H1 (cell line): ENCODE measurements around the gene RDM1. TPM values are rescaled to one million over a fixed set of nuclear protein-coding genes. Genes with fewer than 3 reads are reported as not detected.

Experiments used
- CTCF ChIA-PET: fragments of 300-600 bp; sonication (Branson Sonifier 250); formaldehyde crosslinking; loops from one replicate; lab custom pipeline; 2021; ENCODE audit not compliant: partially characterized antibody; lab: Charles Lee
- POLR2A ChIA-PET: fragments of 300-600 bp; sonication (Branson Sonifier 250); formaldehyde crosslinking; loops from one replicate; lab custom pipeline; 2021; ENCODE audit warnings: inconsistent platforms; ENCODE audit not compliant: partially characterized antibody; lab: Charles Lee
- DNase-seq, 2 experiments: peaks; one replicate each; pipeline versions ENCODE4 v3.0.0 to v3.0.0-alpha.2; 2010 to 2022; ENCODE audit warnings: low spot score in 2 of 2, low read depth in 1 of 2, mixed read lengths in 1 of 2
- FAIRE-seq: peaks from 2 replicates; lab custom pipeline; 2011; peaks lifted over from hg19 to GRCh38; lab: Jason Lieb, UNC
- H2AFZ ChIP-seq: 2 replicates; pipeline ENCODE4 v1.8.1; 2012; ENCODE audit warnings: low read length, inconsistent platforms
- H2AK5ac ChIP-seq: 2 replicates; pipeline ENCODE4 v1.6.1; 2013; ENCODE audit warnings: low read depth, low read length
- H2BK120ac ChIP-seq: replicated peaks from 2 replicates; pipeline ENCODE3; 2013; ENCODE audit warnings: low read depth, low read length, inconsistent platforms
- H2BK12ac ChIP-seq: 2 replicates; pipeline ENCODE4 v1.6.1; 2013; ENCODE audit warnings: low read depth, low read length
- H2BK15ac ChIP-seq: 2 replicates; pipeline ENCODE4 v1.6.1; 2013; ENCODE audit warnings: low read length
- H2BK20ac ChIP-seq: 2 replicates; pipeline ENCODE4 v1.6.1; 2013; ENCODE audit warnings: low read length
- H2BK5ac ChIP-seq: 2 replicates; pipeline ENCODE4 v1.6.1; 2013; ENCODE audit warnings: low read depth, low read length
- H3K14ac ChIP-seq: 2 replicates; pipeline ENCODE4 v1.6.1; 2013; ENCODE audit warnings: inconsistent platforms; ENCODE audit not compliant: insufficient read length
- H3K18ac ChIP-seq: 2 replicates; pipeline ENCODE4 v1.6.1; 2013; ENCODE audit warnings: low read length; ENCODE audit errors: extremely low read depth
- H3K23ac ChIP-seq: 2 replicates; pipeline ENCODE4 v1.6.1; 2013; ENCODE audit warnings: inconsistent platforms; ENCODE audit not compliant: insufficient read length
- H3K23me2 ChIP-seq: 2 replicates; pipeline ENCODE4 v1.6.1; 2013; ENCODE audit warnings: low read depth, low read length
- H3K27ac ChIP-seq: 2 replicates; pipeline ENCODE4 v1.6.1; 2011; ENCODE audit warnings: low read depth, low read length, inconsistent platforms
- H3K27me3 ChIP-seq, 4 experiments: replicated peaks in 1 of 4; 1 replicate in 1 of 4; 2 replicates in 3 of 4; pipeline versions ENCODE4 v1.6.1 to v1.8.1; 2011 to 2013; ENCODE audit warnings: low read length in 3 of 4, mild to moderate bottlenecking in 3 of 4, inconsistent platforms in 2 of 4, mixed read lengths in 2 of 4, moderate library complexity in 1 of 4; ENCODE audit not compliant: control insufficient read depth in 3 of 4, insufficient read depth in 3 of 4; ENCODE audit errors: extremely low read depth in 1 of 4
- H3K36me3 ChIP-seq, 4 experiments: 2 replicates each; pipeline versions ENCODE4 v1.6.1 to v1.8.1; 2011 to 2013; ENCODE audit warnings: mild to moderate bottlenecking in 4 of 4, low read length in 3 of 4, moderate library complexity in 2 of 4, control low read depth in 1 of 4, inconsistent platforms in 1 of 4; ENCODE audit not compliant: insufficient read depth in 4 of 4, control insufficient read depth in 2 of 4
- H3K4ac ChIP-seq: replicated peaks from 2 replicates; pipeline ENCODE3; 2013; ENCODE audit warnings: low read length, low read depth, mixed read lengths, inconsistent platforms; ENCODE audit not compliant: insufficient read length
- H3K4me1 ChIP-seq, 4 experiments: replicated peaks in 1 of 4; 1 replicate in 1 of 4; 2 replicates in 3 of 4; pipeline versions ENCODE4 v1.6.1 to v1.8.1; 2011 to 2013; ENCODE audit warnings: low read length in 3 of 4, inconsistent platforms in 2 of 4, mixed read lengths in 1 of 4; ENCODE audit not compliant: insufficient read depth in 4 of 4, control insufficient read depth in 3 of 4
- H3K4me2 ChIP-seq, 2 experiments: 2 replicates each; pipeline versions ENCODE4 v1.6.1 to v1.8.1; 2011 to 2013; ENCODE audit warnings: low read depth in 2 of 2, low read length in 2 of 2, control low read depth in 1 of 2, inconsistent platforms in 1 of 2, mild to moderate bottlenecking in 1 of 2; ENCODE audit not compliant: insufficient read depth in 1 of 2
- H3K4me3 ChIP-seq, 4 experiments: fragments of 200-600, 300-600 bp in 1 of 4; sonication (generic), shearing (Covaris generic), sonication (Bioruptor Twin) in 1 of 4; 2 replicates each; pipeline versions ENCODE4 v1.5.1 to v1.8.1; 2011 to 2016; ENCODE audit warnings: low read length in 4 of 4, low read depth in 3 of 4, control low read depth in 2 of 4, inconsistent platforms in 2 of 4, mild to moderate bottlenecking in 2 of 4, mixed read lengths in 1 of 4, moderate library complexity in 1 of 4; ENCODE audit not compliant: insufficient read depth in 2 of 4; ENCODE audit errors: extremely low read depth in 1 of 4
- H3K56ac ChIP-seq: replicated peaks from 2 replicates; pipeline ENCODE3; 2013; ENCODE audit warnings: low read depth, mild to moderate bottlenecking, mixed read lengths, low read length, inconsistent platforms; ENCODE audit not compliant: insufficient read length
- H3K79me1 ChIP-seq: 2 replicates; pipeline ENCODE4 v1.6.1; 2013; ENCODE audit warnings: low read depth, low read length, control low read depth
- H3K79me2 ChIP-seq, 2 experiments: 2 replicates each; pipeline versions ENCODE4 v1.6.1 to v1.8.1; 2012 to 2013; ENCODE audit warnings: low read length in 2 of 2, mild to moderate bottlenecking in 2 of 2, inconsistent platforms in 1 of 2; ENCODE audit not compliant: insufficient read depth in 2 of 2, control insufficient read depth in 1 of 2
- H3K9ac ChIP-seq, 4 experiments: replicated peaks in 1 of 4; 1 replicate in 1 of 4; 2 replicates in 3 of 4; pipeline versions ENCODE4 v1.6.1 to v1.8.1; 2011 to 2013; ENCODE audit warnings: low read depth in 3 of 4, low read length in 3 of 4, control low read depth in 2 of 4, mild to moderate bottlenecking in 2 of 4, moderate library complexity in 2 of 4, inconsistent platforms in 1 of 4; ENCODE audit errors: extremely low read depth in 1 of 4
- H3K9me3 ChIP-seq, 2 experiments: 2 replicates each; pipeline versions ENCODE4 v1.6.1 to v1.8.1; 2012 to 2013; ENCODE audit warnings: mild to moderate bottlenecking in 2 of 2, moderate library complexity in 2 of 2, control low read depth in 1 of 2, inconsistent platforms in 1 of 2, low read depth in 1 of 2, low read length in 1 of 2, mixed read lengths in 1 of 2; ENCODE audit not compliant: insufficient read depth in 2 of 2
- H4K20me1 ChIP-seq, 2 experiments: replicated peaks in 1 of 2; 2 replicates each; pipeline versions ENCODE3 to v1.8.1; 2011 to 2013; ENCODE audit warnings: inconsistent platforms in 2 of 2, low read length in 2 of 2, mild to moderate bottlenecking in 1 of 2; ENCODE audit not compliant: insufficient read depth in 2 of 2, control insufficient read depth in 1 of 2
- H4K5ac ChIP-seq: 2 replicates; pipeline ENCODE4 v1.6.1; 2013; ENCODE audit warnings: low read length, low read depth, mixed read lengths, inconsistent platforms; ENCODE audit not compliant: insufficient read length
- H4K8ac ChIP-seq: 2 replicates; pipeline ENCODE4 v1.8.0; 2013; ENCODE audit warnings: mild to moderate bottlenecking, moderate library complexity, low read length, inconsistent platforms; ENCODE audit not compliant: insufficient read depth; ENCODE audit errors: extremely low read depth
- H4K91ac ChIP-seq: replicated peaks from 2 replicates; pipeline ENCODE3; 2013; ENCODE audit warnings: low read length, mixed read lengths, inconsistent platforms; ENCODE audit not compliant: insufficient read length
- CEBPB ChIP-seq: IDR thresholded peaks from 2 replicates; pipeline ENCODE4 v1.6.1; 2012; ENCODE audit warnings: low read depth, low read length
- RAD21 ChIP-seq, 2 experiments: IDR thresholded peaks in 1 of 2; conservative IDR thresholded peaks in 1 of 2; 2 replicates each; pipeline ENCODE4 v1.6.1; 2011; ENCODE audit warnings: low read depth in 2 of 2, low read length in 2 of 2, improper control_type of control experiment in 1 of 2, inconsistent platforms in 1 of 2, mild to moderate bottlenecking in 1 of 2, moderate library complexity in 1 of 2
- ZNF274 ChIP-seq: IDR thresholded peaks from 2 replicates; pipeline ENCODE4 v1.7.0; 2012; ENCODE audit warnings: low read length, borderline replicate concordance; ENCODE audit errors: extremely low read depth
- WGBS, 2 experiments: shearing (Covaris generic) in 1 of 2; methylation state at CpG; one replicate each; pipeline versions ENCODE4 v1.1.6 to v1.1.7; 2013 to 2015; ENCODE audit warnings: low lambda C conversion rate in 2 of 2, mixed read lengths in 2 of 2, inconsistent platforms in 1 of 2, low coverage in 1 of 2, missing lambda C conversion rate in 1 of 2; ENCODE audit not compliant: insufficient replicate concordance in 2 of 2, insufficient coverage in 1 of 2, insufficient read length in 1 of 2; ENCODE audit errors: extremely low coverage in 1 of 2, missing lambda C conversion rate in 1 of 2; 5-methylcytosine and 5-hydroxymethylcytosine counted together
- polyA plus RNA-seq, 7 experiments: library from polyadenylated mRNA; depleted of rRNA in 3 of 7; stranded (reverse) in 5 of 7; unstranded in 2 of 7; fragments of >200 nt in 5 of 7; fragments of 200-250 nt in 2 of 7; gene quantifications; 1 replicate in 5 of 7; 2 replicates in 1 of 7; 4 replicates in 1 of 7; pipeline versions ENCODE4 v1.2.1 to v1.2.3, GENCODE V29; 2011 to 2013; ENCODE audit warnings: missing spikeins in 2 of 7, mixed read lengths in 2 of 7
- total RNA-seq: library from RNA; stranded (reverse); fragmentation: NEBNext Ultra II Directional; extraction: Animal tissue kit (Norgen Biotek cat#: 25700); gene quantifications from 2 replicates; pipeline ENCODE4 v1.2.1, GENCODE V29; 2021
- TF ChIP-seq, protein P1 (sequence below), 3 experiments: IDR thresholded peaks; 1 replicate in 2 of 3; 2 replicates in 1 of 3; pipeline versions ENCODE4 v1.5.1 to v1.6.1; 2011; ENCODE audit warnings: low read length in 3 of 3, mild to moderate bottlenecking in 3 of 3, inconsistent platforms in 2 of 3, low read depth in 1 of 3, moderate library complexity in 1 of 3; ENCODE audit not compliant: insufficient read depth in 1 of 3; ENCODE audit errors: control extremely low read depth in 1 of 3

The RDM1 gene
- total and polyA plus RNA-seq, 2 of the 8 experiments (the other 6 are each of a cell fraction or from before 2014, with no cell fraction given) = 7.3 to 9.7 TPM

GRCh38 chr17:35870906-35871819 is 59.4 kb downstream of the RDM1 start:
- H3K23ac ChIP-seq = no peak overlapping the region
- H3K23me2 ChIP-seq = no peaks in the 10 kb centered on the region
- TF ChIP-seq CEBPB = no peak
- TF ChIP-seq, protein P1, sequence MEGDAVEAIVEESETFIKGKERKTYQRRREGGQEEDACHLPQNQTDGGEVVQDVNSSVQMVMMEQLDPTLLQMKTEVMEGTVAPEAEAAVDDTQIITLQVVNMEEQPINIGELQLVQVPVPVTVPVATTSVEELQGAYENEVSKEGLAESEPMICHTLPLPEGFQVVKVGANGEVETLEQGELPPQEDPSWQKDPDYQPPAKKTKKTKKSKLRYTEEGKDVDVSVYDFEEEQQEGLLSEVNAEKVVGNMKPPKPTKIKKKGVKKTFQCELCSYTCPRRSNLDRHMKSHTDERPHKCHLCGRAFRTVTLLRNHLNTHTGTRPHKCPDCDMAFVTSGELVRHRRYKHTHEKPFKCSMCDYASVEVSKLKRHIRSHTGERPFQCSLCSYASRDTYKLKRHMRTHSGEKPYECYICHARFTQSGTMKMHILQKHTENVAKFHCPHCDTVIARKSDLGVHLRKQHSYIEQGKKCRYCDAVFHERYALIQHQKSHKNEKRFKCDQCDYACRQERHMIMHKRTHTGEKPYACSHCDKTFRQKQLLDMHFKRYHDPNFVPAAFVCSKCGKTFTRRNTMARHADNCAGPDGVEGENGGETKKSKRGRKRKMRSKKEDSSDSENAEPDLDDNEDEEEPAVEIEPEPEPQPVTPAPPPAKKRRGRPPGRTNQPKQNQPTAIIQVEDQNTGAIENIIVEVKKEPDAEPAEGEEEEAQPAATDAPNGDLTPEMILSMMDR (IDR thresholded peaks at IDR 0.05; ENCODE audit: control extremely low read depth in 1 of 3, insufficient read depth in 1 of 3, low read depth in 1 of 3, low read length in 3 of 3) = peak; percentile 19 to 55 (median 33); a peak in 3 of 4 replicates
- TF ChIP-seq ZNF274 = no peak
- TF ChIP-seq RAD21 (IDR thresholded peaks at IDR 0.05 in 1 of 2, conservative IDR thresholded peaks at IDR 0.05 in 1 of 2; ENCODE audit: low read depth in 2 of 2, low read length in 2 of 2) = peak; percentile 23 to 35
- no peak overlapping the region for H3K56ac ChIP-seq
- DNase-seq = peak in 1 of 2 experiments; percentile 10
- no peak overlapping the region for H2AK5ac ChIP-seq
- H2AFZ ChIP-seq = 0 out of 2 replicates have a peak overlapping the region, but pooled peaks have one; percentile 43
- H4K91ac ChIP-seq = no peak overlapping the region
- no peak overlapping the region for H3K4me3 ChIP-seq
- no peaks in the 10 kb centered on the region for H3K36me3 ChIP-seq
- H3K27ac ChIP-seq = no peak overlapping the region
- H3K4ac ChIP-seq = no peak overlapping the region
- no peak overlapping the region for H2BK15ac ChIP-seq
- no peak overlapping the region for H3K4me2 ChIP-seq
- no peak overlapping the region for H4K8ac ChIP-seq
- H3K79me2 ChIP-seq = no peaks in the 10 kb centered on the region
- no peak overlapping the region for H4K5ac ChIP-seq
- H3K4me1 ChIP-seq = no peaks in the 10 kb centered on the region; a peak in 1 of 7 replicates
- no peak overlapping the region for H2BK120ac ChIP-seq
- H3K14ac ChIP-seq = no peak overlapping the region
- no peak overlapping the region for H2BK20ac ChIP-seq
- H4K20me1 ChIP-seq = no peaks in the 10 kb centered on the region
- no peaks in the 10 kb centered on the region for H3K9me3 ChIP-seq
- H3K18ac ChIP-seq = no peak overlapping the region
- no peak overlapping the region for H2BK5ac ChIP-seq
- ChIA-PET CTCF (interaction anchor here (0.6 to 4.6 kb wide), 12 partner anchors 14 to 124 kb away, joined by 3 to 32 read pairs (median 4); partner anchors contain the start of gene RDM1), POLR2A (no interaction called here)
- 86% methylated on average over 8 of the region's 8 CpGs; no CpG with 5 or more reads in 1 of the 2 experiments for WGBS, 2 experiments
- no peaks in the 10 kb centered on the region for H3K79me1 ChIP-seq
- no peak for FAIRE-seq
- no peak overlapping the region for H2BK12ac ChIP-seq
- H3K9ac ChIP-seq = no peak overlapping the region
- no peaks in the 10 kb centered on the region for H3K27me3 ChIP-seq
